Omental fat pad (tissue), 4 donors: ENCODE results near the gene CREB5. TPM values are rescaled to one million over a fixed set of nuclear protein-coding genes. Genes with fewer than 3 reads are reported as not detected.

Source experiments
- ATAC-seq: fragments of 150-250 bp; one replicate; pipeline ENCODE4 v1.9.1; 2016; ENCODE audit warnings: mild to moderate bottlenecking, moderate library complexity; ENCODE audit not compliant: low FRiP score
- DNase-seq: peaks from one replicate; pipeline ENCODE4 v3.0.0-alpha.2; 2019; ENCODE audit warnings: low spot score
- total RNA-seq, 4 donors: library from RNA; depleted of rRNA; stranded (reverse); fragments of >200 nt; gene quantifications; one replicate each; pipeline ENCODE4 v1.1.0, GENCODE V29; 2016
- TF ChIP-seq, protein P1 (sequence below), 3 donors: fragments of 450-650 bp; IDR thresholded peaks; one replicate each; pipeline ENCODE4 v1.5.1; 2016 to 2017; ENCODE audit warnings: antibody characterized with exemption in 3 of 3, mild to moderate bottlenecking in 3 of 3, moderate library complexity in 2 of 3

CREB5 gene
- total RNA-seq, 4 donors from 2014 or later: 27.9 to 87.0 (median 42.9) TPM

DNA sequence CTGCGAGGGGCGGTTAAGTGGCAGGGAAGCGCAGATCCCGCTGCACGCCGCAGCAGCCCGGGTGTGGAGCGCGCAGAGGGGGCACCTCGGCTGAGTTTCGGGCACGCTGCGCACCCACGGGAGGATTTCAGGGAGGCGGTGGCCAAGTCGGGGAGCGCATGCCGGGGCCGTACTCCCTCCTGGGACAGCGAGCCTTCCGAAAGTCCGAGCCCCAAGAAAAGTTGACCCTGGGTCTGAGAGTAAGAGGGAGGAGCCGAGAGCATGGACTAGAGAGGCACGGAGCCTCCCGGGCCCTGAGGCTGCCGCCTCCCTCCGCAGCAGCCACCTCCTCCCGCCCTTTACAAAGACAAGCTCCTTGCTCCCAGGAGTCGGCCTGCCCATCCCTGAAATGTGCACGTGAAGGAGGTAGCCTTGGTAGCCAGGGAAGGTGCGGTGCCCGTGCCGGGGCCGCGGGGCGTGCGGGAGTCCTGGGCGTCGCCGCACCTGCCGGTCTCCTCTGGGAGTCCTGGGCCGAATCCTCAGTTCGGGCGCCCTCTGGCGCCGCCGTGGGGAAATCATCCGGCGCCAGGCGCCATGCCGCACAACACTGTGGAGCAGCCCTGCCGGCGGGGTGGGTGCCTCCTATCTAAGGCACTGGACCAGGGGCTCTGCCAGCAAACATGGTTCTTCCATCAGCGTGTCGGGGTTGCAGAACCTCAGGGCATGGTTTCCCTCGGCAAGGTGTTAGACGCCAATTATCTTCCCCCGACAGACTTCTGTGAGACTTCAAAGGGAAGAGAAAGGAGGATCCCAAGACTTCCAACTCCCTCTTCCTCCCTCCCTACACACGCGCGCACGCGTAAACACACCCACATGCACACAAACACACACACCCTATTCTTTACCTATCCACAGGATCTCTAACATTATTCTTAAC, 441.8 kb downstream of the CREB5 start:
- peak; percentile 38 for DNase-seq
- ATAC-seq: peak; percentile 89
- TF ChIP-seq, protein P1, sequence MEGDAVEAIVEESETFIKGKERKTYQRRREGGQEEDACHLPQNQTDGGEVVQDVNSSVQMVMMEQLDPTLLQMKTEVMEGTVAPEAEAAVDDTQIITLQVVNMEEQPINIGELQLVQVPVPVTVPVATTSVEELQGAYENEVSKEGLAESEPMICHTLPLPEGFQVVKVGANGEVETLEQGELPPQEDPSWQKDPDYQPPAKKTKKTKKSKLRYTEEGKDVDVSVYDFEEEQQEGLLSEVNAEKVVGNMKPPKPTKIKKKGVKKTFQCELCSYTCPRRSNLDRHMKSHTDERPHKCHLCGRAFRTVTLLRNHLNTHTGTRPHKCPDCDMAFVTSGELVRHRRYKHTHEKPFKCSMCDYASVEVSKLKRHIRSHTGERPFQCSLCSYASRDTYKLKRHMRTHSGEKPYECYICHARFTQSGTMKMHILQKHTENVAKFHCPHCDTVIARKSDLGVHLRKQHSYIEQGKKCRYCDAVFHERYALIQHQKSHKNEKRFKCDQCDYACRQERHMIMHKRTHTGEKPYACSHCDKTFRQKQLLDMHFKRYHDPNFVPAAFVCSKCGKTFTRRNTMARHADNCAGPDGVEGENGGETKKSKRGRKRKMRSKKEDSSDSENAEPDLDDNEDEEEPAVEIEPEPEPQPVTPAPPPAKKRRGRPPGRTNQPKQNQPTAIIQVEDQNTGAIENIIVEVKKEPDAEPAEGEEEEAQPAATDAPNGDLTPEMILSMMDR (IDR thresholded peaks at IDR 0.05): peak in 2 of 3 donors; percentile 5 to 89

DNA sequence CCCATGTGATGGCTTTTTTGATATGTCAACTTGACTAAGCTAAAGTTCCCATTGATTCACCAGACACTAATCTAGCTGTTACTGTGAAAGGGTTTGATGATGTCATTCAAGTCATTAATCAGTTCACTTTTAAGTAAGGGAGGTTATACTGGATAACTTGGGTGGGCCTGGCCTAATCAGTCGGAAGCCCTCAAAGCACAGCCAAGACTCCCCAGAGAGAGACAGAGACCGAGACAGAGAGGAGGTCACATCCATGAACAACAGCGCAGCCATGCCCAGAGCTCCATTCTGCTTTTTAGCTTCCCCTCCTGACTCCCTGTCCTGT, 442.4 kb downstream of the CREB5 start:
- ATAC-seq: peak; percentile 3

DNA sequence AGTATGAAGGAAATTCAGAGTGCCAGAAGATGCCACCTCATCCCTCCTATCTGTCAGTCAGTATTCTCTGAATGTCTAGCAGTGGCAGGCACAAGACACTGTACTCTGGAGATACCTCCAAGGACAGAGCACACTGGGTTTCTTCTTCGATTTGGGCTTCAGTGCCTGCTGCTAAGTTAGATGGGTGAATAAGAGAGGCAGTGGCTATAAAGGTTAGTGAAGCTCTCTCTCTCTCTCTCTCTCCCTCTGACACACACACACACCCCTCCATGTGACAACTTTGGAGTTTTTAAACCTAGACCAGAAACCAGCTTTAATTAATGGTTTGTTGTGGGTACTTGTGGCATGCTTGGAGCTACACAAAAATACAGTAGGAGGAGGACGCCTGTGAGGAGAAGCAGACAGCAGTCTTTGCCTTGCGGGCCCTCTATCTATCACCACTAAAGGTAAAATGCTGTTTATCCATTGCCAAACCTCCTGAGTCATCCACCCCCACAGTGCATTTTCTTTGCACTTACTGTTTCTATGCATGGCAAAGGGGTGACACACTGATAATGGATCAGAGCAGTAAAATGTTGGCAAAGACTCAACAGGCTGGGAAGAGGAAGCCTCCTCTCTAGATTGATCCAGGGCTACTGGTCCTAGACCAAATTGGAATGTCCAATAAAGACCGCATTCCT, 443.4 kb downstream of the CREB5 start:
- peak; percentile 62 for ATAC-seq
- TF ChIP-seq, protein P1 (IDR thresholded peaks at IDR 0.05): no peak
- no peak for DNase-seq

More for the DNA sequence above, 442.4 kb downstream of the CREB5 start:
- DNase-seq: no peak
- TF ChIP-seq, protein P1 (IDR thresholded peaks at IDR 0.05): no peak

DNA sequence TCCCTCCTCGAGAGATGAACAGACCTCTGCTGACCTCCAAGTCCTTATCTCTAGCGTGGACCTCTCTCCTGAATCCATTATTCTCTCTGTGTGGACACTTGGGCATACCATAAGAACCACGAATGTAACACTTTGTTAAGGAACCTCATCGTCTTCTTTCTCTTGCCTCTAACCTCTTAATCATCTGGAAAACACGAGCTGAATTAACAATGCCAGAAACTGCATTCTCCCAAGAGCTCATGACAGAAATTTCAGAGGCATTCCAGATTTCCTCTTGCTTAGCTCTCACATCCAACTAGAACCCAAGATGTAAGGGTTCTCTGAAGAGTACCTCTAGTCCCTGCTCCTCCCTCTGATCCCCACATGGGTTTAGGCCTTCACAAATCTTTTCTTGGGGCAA, 444.3 kb downstream of the CREB5 start:
- no peak for DNase-seq
- TF ChIP-seq, protein P1 (IDR thresholded peaks at IDR 0.05): no peak
- ATAC-seq: no peak

DNA sequence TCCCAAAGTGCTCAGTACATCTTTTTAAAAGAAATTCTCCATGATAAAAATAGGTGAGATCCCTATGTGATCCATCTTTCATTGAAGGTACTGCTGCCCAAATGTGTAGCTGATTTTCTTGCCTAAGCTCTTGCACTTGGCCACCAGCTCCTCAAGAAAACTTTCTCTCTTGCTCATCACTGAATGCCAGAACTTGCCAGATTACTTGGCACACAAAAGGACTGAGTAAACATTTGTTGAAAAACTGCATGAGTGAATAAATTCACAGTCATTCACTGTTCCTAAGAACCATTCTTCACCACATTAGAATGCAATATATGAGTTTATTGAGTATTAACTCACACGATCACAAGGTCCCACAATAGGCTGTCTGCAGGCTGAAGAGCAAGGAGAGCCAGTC, 445.9 kb downstream of the CREB5 start:
- ATAC-seq (no peak), DNase-seq (no peak)
- TF ChIP-seq, protein P1 (IDR thresholded peaks at IDR 0.05): no peak

DNA sequence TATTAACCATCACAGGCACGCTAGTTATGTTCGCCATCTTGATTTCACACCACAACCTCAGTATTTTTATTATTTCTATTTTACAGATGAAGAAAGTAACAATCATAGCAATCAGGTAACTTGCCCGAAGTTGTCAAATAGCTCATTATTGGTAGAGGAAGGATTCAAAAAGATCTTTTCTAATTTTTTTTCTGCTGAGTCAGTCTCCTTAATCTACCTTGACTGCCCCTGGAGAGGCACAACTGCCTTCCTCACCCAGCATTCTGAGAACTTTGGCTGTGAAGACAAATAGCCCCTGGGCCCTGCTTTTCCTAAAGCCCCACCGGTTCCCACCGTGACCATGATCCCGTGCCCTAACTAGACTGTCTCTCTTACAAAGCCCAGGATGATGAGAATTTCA, 446.6 kb downstream of the CREB5 start:
- TF ChIP-seq, protein P1 (IDR thresholded peaks at IDR 0.05): no peak
- no peak for DNase-seq
- ATAC-seq: no peak
